Measurements from ENCODE around the gene DOCK11. TPM values are rescaled to one million over a fixed set of nuclear protein-coding genes. Genes with fewer than 3 reads are reported as not detected.

DOCK11 gene
- total and polyA plus RNA-seq, 2 experiments from 2014 or later: 7.6 to 8.3 TPM

GRCh38 chrX:118630848-118631247 lies 135.2 kb downstream of the DOCK11 start:
- Histone ChIP-seq H3K27ac (no peak overlapping the region), H3K79me2 (no peaks in the 10 kb centered on the region), H3K4me1 (ENCODE audit: insufficient read depth) (no peaks in the 10 kb centered on the region), H3K36me3 (replicated peaks; ENCODE audit: insufficient read depth, low read depth) (no peaks in the 10 kb centered on the region), H4K20me1 (ENCODE audit: insufficient read depth, poor library complexity, severe bottlenecking) (no peaks in the 10 kb centered on the region), H3K4me2 (no peak overlapping the region), H3K4me3 (no peak overlapping the region), H3K9me3 (ENCODE audit: low read depth) (no peaks in the 10 kb centered on the region), H2AFZ (no peak overlapping the region), H3K9me2 (replicated peaks; ENCODE audit: insufficient read depth) (no peaks in the 10 kb centered on the region), H3K27me3 (no peaks in the 10 kb centered on the region)
- no peak for TF ChIP-seq EZH2phosphoT487 (IDR thresholded peaks at IDR 0.05; ENCODE audit: low read depth, severe bottlenecking, unreplicated experiment)
- TF ChIP-seq CTCF (IDR thresholded peaks at IDR 0.05; ENCODE audit: poor library complexity): no peak
- TF ChIP-seq EZH2 (IDR thresholded peaks at IDR 0.05; ENCODE audit: borderline replicate concordance): no peak
- no peak for DNase-seq (ENCODE audit: low spot score)
- WGBS (ENCODE audit: low lambda C conversion rate, missing lambda C conversion rate): 84% methylated on average over 7 of the region's 7 CpGs

GRCh38 chrX:118631586-118631985 lies 136.0 kb downstream of the DOCK11 start:
- Histone ChIP-seq H3K4me1 (ENCODE audit: insufficient read depth) (no peaks in the 10 kb centered on the region), H3K4me3 (no peak overlapping the region), H3K9me3 (ENCODE audit: low read depth) (no peaks in the 10 kb centered on the region), H3K27me3 (no peaks in the 10 kb centered on the region), H3K36me3 (replicated peaks; ENCODE audit: insufficient read depth, low read depth) (no peaks in the 10 kb centered on the region), H2AFZ (no peak overlapping the region), H4K20me1 (ENCODE audit: insufficient read depth, poor library complexity, severe bottlenecking) (no peaks in the 10 kb centered on the region), H3K4me2 (no peak overlapping the region), H3K9me2 (replicated peaks; ENCODE audit: insufficient read depth) (no peaks in the 10 kb centered on the region), H3K79me2 (no peaks in the 10 kb centered on the region), H3K27ac (no peak overlapping the region)
- no peak for DNase-seq (ENCODE audit: low spot score)
- TF ChIP-seq CTCF (IDR thresholded peaks at IDR 0.05; ENCODE audit: poor library complexity): no peak
- no peak for TF ChIP-seq EZH2 (IDR thresholded peaks at IDR 0.05; ENCODE audit: borderline replicate concordance)
- TF ChIP-seq EZH2phosphoT487 (IDR thresholded peaks at IDR 0.05; ENCODE audit: low read depth, severe bottlenecking, unreplicated experiment): no peak
- 88% methylated on average over 1 of the region's 1 CpG for WGBS (ENCODE audit: low lambda C conversion rate, missing lambda C conversion rate)

GRCh38 chrX:118632862-118633261 lies 137.2 kb downstream of the DOCK11 start:
- H3K27ac ChIP-seq: no peak overlapping the region
- H3K4me2 ChIP-seq: no peak overlapping the region
- H3K4me1 ChIP-seq (ENCODE audit: insufficient read depth): no peaks in the 10 kb centered on the region
- TF ChIP-seq EZH2phosphoT487 (IDR thresholded peaks at IDR 0.05; ENCODE audit: low read depth, severe bottlenecking, unreplicated experiment) (no peak), CTCF (IDR thresholded peaks at IDR 0.05; ENCODE audit: poor library complexity) (no peak), EZH2 (IDR thresholded peaks at IDR 0.05; ENCODE audit: borderline replicate concordance) (no peak)
- no peaks in the 10 kb centered on the region for H3K36me3 ChIP-seq (replicated peaks; ENCODE audit: insufficient read depth, low read depth)
- no peaks in the 10 kb centered on the region for H3K27me3 ChIP-seq
- H3K9me3 ChIP-seq (ENCODE audit: low read depth): no peaks in the 10 kb centered on the region
- WGBS (ENCODE audit: low lambda C conversion rate, missing lambda C conversion rate): 64% methylated on average over 4 of the region's 4 CpGs
- no peaks in the 10 kb centered on the region for H3K9me2 ChIP-seq (replicated peaks; ENCODE audit: insufficient read depth)
- no peaks in the 10 kb centered on the region for H3K79me2 ChIP-seq
- no peak overlapping the region for H3K4me3 ChIP-seq
- H4K20me1 ChIP-seq (ENCODE audit: insufficient read depth, poor library complexity, severe bottlenecking): no peaks in the 10 kb centered on the region
- no peak overlapping the region for H2AFZ ChIP-seq
- no peak for DNase-seq (ENCODE audit: low spot score)

- DNase-seq (ENCODE audit: low spot score): no peak
- no peak for TF ChIP-seq CTCF (IDR thresholded peaks at IDR 0.05; ENCODE audit: poor library complexity)
- TF ChIP-seq EZH2phosphoT487 (IDR thresholded peaks at IDR 0.05; ENCODE audit: low read depth, severe bottlenecking, unreplicated experiment): no peak
- TF ChIP-seq EZH2 (IDR thresholded peaks at IDR 0.05; ENCODE audit: borderline replicate concordance): no peak
- Histone ChIP-seq H3K79me2 (no peaks in the 10 kb centered on the region), H3K9me3 (ENCODE audit: low read depth) (no peaks in the 10 kb centered on the region), H3K27ac (no peak overlapping the region), H3K4me1 (ENCODE audit: insufficient read depth) (no peaks in the 10 kb centered on the region), H3K4me2 (no peak overlapping the region), H3K27me3 (no peaks in the 10 kb centered on the region), H4K20me1 (ENCODE audit: insufficient read depth, poor library complexity, severe bottlenecking) (no peaks in the 10 kb centered on the region), H3K9me2 (replicated peaks; ENCODE audit: insufficient read depth) (no peaks in the 10 kb centered on the region), H3K4me3 (no peak overlapping the region), H3K36me3 (replicated peaks; ENCODE audit: insufficient read depth, low read depth) (no peaks in the 10 kb centered on the region), H2AFZ (no peak overlapping the region)
- 80% methylated on average over 6 of the region's 6 CpGs for WGBS (ENCODE audit: low lambda C conversion rate, missing lambda C conversion rate)
Measured at GRCh38 chrX:118633530-118633929, 137.9 kb downstream of the DOCK11 start.

Measured in hepatocyte (in vitro differentiated cells).